ENCODE results near the gene NPTXR.

Gene NPTXR

GRCh38 chr22:38773363-38773946 is 70.4 kb downstream of the NPTXR start:
- Histone ChIP-seq H3K27me3 (ENCODE audit: insufficient read depth, low read length) (no peaks in the 10 kb centered on the region), H3K9me3 (ENCODE audit: low read length) (no peaks in the 10 kb centered on the region), H2AFZ (ENCODE audit: low read depth, low read length) (no peak overlapping the region), H3K36me3 (ENCODE audit: insufficient read depth, low read length) (no peaks in the 10 kb centered on the region), H3K4me3 (ENCODE audit: low read length) (no peak overlapping the region), H3K4me1 (ENCODE audit: insufficient read depth, low read length) (peaks cover 7% of the 10 kb centered on the region)

DNA sequence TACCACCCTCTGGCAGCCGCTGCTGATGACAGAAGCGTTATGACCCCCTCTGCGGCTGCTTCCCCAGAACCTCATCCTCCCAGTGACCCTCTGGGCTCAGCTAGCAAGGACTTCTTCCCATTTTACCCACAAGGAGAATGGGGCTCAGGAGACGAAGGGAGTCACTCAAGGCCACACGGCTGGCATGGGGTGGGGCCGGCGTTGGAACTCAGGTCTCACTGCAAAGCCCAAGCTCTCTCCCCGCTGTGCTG is 71.3 kb downstream of the NPTXR start:
- Histone ChIP-seq H3K9me3 (ENCODE audit: low read length) (no peaks in the 10 kb centered on the region), H2AFZ (ENCODE audit: low read depth, low read length) (no peak overlapping the region), H3K27me3 (ENCODE audit: insufficient read depth, low read length) (peaks cover 4% of the 10 kb centered on the region), H3K36me3 (ENCODE audit: insufficient read depth, low read length) (no peaks in the 10 kb centered on the region), H3K4me3 (ENCODE audit: low read length) (no peak overlapping the region), H3K4me1 (ENCODE audit: insufficient read depth, low read length) (peaks cover 7% of the 10 kb centered on the region)

DNA sequence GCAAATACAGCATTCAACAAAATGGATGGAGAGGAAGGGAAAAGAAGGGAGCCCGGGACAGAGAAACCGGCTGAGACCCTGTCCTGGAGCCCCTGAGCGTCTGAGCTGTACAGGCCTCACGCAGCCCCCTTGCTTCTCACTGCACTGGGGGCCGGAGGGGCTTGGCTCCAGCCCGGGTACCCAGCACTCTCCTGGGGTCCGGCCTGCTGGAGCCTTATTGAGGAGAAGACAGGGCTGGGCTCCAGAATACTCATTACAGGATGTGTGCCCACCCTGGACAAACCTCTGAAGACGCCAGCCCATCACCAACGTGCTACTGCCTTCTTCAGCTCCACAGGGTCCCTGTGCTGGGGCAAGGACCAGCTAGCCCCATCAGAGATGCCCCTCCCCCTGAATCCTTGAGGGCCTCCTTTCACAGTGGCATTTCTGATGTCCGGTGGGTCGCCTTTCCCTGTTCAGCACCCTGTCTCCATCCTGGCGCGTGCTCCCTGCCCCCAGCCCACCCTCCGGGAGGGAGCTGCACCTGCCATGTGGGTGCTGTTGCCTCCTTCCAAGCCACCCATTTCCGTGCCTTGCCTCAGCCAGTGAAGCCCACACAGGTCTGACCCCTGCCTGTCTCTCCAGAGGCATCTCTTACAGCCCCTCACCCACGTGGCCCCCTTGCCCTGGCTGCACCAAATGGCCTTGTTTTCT is 73.4 kb downstream of the NPTXR start:
- no peak overlapping the region for H2AFZ ChIP-seq (ENCODE audit: low read depth, low read length)
- H3K36me3 ChIP-seq (ENCODE audit: insufficient read depth, low read length) = no peaks in the 10 kb centered on the region
- no peaks in the 10 kb centered on the region for H3K9me3 ChIP-seq (ENCODE audit: low read length)
- H3K4me3 ChIP-seq (ENCODE audit: low read length) = no peak overlapping the region
- H3K27me3 ChIP-seq (ENCODE audit: insufficient read depth, low read length) = peaks cover 7% of the 10 kb centered on the region
- H3K4me1 ChIP-seq (ENCODE audit: insufficient read depth, low read length) = peaks cover 2% of the 10 kb centered on the region

Data from neuron (in vitro differentiated cells).